Activated T-cell treated with anti-CD3 and anti-CD28 coated beads for 4 hours (primary cell): Measurements from ENCODE around the gene ETV3L.
"Not testable (repeated sequence)": the region's sequence is repeated elsewhere in the genome, so short reads cannot be mapped to it uniquely, and the experiment has no call there.

Experiments used
- DNase-seq: peaks from one replicate; pipeline ENCODE4 v3.0.0-alpha.2; 2020

The ETV3L gene

DNA sequence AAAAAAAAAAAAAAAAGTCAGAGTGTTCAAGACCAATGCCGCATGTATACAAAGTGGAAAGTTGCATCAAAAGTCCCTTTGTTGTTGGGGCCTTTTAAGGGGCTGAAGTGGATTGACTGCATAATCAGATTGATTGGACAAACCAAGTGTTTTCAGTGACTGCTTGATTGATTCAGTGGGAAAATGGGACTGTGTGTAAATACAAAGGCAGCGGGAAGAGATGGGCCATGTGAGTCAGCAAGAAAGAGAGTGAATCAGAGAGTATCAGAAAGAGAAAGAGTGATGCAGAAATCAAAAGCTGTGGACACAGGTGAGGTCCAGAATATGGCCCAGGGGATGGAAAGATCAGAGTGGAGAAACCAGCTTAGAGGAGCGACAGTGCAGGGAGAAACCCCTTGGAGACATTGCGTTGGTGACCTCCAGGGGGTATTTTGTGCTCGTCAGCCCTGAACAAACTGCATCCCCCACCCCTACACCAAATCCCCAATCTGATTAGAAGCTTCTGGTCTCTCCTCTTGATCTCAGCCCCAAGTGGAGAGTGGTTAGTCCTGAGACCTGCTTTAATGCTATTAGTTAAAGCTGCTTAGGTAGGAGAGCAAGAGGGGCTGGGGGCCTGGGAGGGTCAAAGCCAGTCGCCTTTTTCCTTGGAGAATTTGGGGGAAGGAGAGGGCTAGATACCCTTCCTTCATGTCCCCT, 5.1 kb upstream of the ETV3L start:
- DNase-seq, result no peak

DNA sequence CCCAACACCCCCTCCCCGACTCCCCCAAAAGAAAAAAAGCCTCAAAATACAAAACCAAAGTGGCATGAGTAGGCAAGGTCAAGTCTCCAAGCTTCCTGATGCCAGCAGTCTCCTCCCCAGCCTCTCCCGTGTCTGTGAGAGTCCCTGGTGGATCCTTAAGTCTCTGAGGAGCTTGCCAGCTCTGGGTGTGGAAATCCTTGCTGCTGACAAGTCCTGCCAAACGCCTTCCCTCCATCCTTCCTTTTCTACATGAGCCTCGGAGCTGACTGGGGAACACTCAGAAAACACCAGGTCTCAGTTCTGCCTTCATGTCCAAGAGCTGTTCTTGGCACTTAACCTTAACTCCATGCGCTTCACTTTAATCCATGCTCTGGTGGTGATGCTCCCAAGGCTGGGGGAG, 3.7 kb upstream of the ETV3L start:
- DNase-seq, result no peak

DNA sequence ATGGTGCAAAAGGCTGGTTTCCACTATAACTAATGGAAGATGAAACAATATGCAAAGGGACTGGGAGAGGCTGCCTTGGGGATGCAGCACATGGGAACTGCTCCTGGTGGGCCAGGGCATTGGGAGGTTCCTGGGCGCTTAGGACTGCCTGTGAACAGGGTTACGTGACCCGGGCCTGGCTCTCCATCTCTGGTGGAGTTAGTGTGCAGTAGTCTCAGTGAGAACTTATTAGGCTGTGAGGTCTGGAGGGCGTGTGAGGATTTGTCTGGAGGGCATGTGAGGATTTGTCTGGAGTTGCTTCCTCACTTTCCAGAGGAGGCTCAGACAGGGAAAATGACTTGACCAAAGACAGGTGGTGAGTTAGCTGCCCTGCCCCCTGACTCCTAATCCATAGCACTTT, 1.5 kb upstream of the ETV3L start:
- DNase-seq, result no peak

DNA sequence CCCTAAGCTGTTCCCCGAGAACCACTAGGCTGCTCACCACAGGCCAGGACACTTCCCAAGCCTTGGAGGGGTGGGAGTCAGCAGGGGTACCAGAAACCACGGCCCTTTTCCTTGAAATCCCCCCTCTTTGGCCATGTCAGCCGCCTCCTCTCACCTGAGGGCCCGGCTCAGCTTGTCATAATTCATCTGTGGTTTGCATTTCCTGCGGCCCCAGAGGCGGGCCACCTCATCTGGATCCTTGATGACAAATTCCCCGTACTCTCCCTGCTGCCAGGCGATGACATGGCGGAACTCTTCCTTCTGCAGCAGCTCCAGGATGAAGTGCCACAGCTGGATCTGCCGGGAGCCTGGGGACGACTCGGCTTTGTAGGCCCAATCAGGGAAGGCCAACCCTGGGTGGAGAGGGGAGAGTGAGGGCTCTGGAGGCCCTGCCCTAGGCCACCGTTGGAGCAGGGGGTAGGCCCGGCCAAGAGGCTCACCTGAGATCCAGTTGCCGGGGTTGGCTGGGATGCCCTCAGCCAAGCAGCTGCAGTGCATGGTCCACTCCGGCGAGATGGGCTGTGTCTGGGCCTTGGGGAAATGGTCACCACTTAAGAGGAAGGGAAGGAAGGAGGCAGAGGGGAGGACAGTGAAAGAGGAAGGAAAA, 498 bp downstream of the ETV3L start:
- not testable (repeated sequence) for DNase-seq

DNA sequence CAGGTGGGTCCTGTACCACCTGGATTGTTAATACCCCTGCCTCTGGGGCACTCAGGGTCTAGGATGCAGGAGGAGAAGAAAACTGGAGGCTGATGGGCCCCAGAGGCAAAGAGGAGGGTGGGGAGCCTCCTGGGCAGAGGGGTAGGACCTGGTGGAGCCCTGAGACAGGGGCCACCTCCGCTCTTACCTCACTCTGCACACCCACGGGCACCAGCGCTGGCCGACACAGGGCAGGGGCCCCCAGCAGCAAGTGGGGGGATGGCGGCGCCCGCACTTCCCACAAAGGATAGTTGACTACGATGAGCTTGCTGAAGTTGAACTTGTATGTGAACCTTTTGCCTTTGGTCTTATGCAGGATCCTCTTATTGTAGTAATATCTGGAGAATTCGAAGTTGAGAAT, 1.1 kb downstream of the ETV3L start:
- DNase-seq, result no peak

DNA sequence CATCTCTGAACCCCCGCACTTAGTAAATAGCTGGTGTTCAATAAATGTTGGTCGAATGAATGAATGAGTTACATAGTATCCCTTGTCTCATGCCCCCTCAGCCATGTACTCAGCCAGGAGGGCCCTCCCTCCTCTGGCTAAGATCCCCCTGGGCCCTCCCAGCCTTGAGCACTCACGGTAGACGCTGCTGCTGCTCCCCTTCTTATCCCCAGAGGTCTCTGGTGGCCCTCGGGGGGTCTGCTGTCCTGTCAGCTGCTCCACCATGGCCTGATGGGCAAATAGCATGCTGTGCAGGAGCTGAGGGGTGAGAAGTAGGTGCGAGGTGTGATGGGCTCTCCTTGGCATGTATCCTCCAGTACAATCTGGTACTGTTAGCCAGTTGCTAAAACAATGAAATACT, 1.9 kb downstream of the ETV3L start:
- DNase-seq, result no peak

DNA sequence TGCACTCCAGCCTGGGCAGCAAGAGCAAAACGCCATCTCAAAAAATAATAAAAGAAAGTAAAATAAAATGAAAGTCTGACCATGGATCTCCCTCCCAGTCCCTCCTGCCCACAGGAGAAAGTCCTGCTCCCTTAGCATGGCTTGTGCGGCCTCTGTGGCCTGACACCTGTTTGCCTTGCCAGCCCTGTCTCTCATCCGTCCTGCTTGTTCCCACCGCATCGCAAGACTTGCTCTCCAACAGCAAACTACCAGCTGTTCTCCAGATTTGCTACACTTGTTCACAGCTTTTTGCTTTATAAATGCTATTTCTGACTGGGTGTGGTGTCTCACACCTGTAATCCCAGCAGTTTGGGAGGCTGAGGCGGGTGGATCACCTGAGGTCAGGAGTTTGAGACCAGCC, 2.7 kb downstream of the ETV3L start:
- no peak for DNase-seq

DNA sequence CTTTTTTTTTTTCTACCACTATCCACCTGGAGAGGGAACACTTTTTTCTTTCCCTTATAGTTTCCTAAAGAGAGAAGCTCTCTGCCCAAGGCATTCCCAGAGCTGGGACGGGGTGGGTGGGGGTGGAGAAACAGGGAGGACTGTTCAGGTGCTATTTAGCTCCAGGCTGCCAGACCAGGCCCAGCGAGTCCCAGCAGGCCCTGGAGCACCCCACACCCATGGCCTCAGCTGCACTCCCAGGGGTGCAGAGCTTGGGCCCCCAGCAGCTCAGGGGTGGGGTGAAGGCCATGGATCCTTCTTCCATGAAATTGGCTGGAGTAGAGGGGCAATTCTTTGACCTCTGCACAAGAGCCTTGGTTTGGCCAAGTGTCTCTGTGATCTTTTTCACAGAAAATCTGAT, 4.1 kb downstream of the ETV3L start:
- DNase-seq, result no peak

DNA sequence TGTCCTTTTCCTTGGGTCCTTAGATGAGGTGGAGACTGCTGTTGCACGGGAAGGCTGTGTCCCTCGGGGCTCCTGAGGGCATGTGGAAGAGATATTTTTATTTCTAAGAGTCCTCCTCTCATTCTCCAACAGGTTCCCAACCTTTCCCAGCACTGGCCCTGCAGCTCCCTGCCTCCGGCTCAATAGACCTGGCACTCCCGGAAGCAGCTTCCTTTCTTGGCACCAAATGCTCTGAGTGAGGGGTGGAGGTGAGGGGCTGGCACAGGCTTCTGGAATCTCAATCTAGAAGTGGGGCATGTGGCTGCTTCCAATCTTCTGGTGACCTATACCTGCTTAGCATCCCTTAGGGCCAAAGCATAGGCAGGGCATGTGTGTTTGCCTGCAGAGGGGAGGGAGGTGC, 4.5 kb downstream of the ETV3L start:
- no peak for DNase-seq

DNA sequence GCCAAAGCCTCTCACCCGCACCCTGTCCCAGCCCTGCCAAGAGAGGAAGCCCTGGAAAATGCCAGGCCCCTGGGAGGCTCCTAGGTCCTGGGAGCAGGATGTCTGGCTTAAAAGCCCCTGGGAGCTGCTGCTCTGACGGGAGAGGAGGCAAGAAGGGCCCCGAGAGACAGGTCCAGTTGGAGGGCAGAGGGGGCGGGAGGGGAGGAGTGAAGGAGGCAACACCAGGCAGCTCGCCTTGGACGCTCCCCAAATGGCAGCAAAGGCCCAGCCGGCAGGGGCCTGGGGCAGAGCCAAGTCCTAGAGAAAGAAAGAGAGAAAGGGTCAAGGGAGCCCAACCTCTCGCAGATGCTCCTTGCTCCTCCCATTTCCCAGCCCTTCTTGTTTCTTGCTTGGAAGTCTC, 6.8 kb downstream of the ETV3L start:
- no peak for DNase-seq

DNA sequence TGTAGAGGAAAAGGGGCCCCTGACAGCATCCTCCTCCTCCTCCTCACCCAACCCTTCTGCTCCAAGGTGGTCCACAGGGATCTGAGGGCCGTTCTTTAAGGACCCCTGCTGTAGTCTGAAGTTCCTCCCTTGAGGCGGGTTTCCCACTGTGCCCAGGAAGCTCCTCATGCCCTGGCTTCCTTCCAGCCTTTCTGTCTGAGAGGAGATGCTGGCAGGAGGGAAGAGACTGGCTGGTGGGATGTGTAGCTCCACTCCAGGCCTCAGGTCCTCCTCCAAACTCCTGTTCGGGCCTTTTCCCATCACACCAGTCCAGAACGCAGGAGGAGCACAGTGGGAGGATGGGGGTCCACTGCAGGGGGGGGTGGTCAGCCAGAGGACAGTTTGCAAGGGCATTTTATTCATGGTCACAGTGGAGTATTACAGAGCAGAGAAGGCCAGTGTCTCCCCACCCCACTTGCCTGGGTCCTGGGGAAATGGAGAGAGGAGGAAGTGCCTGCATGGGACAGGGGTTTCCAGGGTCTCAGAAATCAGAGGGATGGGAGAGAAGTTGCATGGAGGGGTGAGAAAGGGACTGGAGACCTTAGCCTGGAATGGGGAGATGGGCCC, 7.8 kb downstream of the ETV3L start:
- no peak for DNase-seq

DNA sequence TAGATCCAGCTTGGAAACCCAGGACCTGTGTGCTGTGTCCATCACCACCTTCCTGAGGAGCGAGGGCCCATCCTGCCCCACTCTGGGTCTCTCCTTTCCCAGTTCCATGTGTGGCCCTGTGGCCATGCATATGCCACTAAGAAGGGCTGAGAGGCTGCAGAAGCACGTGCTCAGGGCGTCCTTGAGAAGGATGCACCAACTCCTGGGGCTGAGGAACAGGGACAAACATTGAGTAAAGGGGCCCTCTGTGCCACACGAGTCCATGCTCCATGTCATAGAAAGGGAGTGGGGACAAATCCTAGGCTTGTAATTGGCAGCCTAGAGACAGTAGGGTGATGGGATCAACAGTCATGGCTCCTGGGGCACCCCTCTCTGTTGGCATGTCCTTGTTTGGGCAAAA, 8.4 kb downstream of the ETV3L start:
- no peak for DNase-seq

DNA sequence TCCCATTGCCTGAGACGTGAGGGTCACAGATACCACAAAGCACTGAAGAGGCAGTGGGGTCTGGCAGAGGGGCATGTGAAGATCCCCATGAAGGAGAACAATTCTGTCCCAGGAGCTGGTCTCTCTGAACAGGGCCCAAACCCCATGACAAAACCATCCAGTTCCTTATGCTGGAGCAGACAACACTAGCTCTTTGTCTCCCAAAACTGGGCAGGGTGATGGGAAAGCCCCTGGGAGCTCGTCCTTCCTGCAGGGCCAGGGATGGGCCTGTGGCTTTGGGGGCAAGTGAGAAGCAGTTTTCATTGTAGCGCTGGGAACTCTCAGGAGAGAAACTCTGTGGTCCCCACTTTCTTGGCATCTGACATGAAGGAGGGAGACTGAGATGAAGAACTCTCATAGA, 8.8 kb downstream of the ETV3L start:
- no peak for DNase-seq

DNA sequence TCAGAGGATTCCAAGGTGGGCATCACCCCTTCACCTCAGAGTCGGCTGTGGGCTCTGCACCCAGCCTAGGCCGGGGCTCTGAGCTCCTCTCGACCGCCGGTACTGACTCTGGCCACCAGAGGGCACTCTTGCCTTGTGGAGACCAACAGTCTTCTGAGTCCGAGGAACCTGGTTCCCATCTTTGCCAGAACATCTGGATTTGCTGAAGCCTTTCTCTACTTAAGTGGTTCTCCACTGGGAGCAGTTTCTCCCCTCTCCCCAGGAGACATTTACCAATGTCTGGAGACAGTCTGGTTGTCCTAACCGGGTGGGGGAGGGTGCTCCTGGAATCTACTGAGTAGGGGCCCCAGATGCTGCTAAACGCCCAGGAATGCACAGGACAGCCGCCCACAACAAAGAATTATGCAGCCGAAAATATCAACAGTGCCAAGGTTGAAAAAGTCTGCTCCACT, 9.4 kb downstream of the ETV3L start:
- peak; percentile 86 for DNase-seq

DNA sequence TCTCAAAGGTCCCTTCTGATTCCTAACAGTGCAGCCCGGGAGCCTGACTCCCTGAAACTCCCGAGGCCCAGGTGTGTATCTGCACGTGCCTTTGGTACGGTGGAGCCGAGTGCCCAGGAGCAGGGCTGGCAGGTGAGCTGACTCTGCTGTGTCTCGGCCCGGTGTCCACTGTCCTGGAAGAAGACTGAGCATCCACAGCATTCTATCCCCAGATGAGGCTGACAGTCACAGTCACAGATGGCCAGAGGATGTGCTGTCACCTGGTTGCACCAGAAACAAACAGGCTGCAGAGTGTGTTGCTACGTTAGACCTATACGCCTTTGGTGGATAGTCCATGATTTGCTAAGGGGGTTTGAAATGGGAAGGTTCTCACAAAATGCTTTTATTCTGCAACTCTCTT, 9.8 kb downstream of the ETV3L start:
- no peak for DNase-seq

DNA sequence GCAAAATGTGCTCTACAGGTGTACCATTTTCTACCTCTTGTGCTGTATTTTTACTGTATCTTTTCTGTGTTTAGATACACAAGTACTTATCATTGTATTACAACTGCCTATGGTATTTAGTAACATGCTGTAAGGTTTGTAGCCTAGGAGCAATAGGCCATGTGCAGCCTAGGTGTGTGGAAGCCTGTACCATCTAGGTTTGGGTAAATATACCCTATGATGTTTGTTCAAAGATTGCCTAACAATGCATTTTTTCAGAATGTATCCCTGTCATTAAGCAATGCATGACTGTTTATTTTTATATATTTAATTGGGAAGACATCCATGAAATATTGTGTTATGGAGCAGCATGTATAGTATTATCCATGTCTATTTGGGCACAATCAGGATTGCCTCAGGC, 11.0 kb downstream of the ETV3L start:
- DNase-seq, result no peak

DNA sequence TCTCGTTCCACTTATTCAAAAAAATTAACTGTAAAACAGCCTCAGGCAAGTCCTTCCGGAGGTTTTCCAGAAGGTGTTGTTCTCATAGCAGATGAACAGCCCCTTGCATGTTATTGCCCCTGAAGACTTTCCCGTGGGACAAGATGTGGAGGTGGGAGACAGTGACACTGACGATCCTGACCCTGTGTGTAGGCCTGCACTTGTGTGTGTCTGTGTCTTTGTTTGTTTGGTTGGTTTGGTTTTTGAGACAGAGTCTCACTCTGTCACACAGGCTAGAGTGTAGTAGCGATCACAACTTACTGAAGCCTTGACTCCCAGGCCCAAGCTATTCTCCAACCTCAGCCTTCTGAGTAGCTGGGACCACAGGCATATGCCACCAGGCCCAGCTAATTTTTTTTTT, 12.6 kb downstream of the ETV3L start:
- DNase-seq, result no peak

DNA sequence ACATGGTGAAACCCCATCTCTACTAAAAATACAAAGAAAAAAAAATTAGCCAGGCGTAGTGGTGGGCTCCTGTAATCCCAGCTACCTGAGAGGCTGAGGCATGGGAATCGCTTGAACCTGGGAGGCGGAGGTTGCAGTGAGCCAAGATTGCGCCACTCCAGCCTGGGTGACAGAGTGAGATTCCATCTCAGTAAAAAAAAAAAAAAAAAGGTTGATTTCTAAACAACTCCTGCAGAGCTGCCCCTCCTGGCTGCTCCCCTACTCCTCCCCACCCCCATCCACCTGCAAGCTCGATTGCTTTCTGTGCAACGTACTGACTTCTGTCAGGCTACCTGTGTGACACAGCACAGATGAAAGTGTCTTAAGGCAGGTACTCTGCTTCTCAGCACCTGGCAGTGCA, 13.3 kb downstream of the ETV3L start:
- DNase-seq, result no peak

DNA sequence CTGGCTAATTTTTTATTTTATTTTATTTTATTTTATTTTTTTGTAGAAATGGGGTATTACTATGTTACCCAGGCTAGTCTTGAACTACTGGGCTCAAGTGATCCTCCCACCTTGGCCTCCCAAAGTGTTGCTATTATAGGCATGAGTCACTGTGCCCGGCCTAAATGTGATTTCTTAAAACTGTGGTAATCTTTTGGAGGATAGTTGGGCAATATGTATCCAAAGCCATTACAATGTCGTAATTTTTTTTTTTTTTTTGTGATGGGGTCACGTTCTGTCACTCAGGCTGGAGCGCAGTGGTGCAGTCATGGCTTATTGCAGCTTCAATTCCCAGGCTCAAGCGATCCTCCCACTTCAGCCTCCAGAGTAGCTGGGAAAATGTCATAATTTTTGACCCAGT, 14.2 kb downstream of the ETV3L start:
- DNase-seq, result no peak

DNA sequence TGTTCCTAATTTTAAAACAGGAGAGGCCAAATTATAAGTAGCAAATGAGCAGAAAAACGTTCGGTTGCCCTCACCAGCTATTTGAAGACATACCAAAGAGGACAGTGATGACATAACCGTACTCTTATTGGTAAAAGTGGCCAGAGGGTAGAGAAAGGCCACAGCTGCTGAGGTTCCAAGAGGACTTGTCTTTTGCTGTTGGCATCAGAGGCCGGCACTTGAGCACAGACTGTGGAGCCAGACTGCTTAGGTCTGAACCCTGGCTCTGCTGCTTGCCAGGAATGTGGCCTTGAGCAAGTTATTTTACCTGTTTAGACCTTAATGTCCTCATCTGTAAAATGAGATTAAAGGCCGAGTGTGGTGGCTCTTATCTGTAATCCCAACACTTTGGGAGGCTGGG, 14.9 kb downstream of the ETV3L start:
- DNase-seq, result no peak

DNA sequence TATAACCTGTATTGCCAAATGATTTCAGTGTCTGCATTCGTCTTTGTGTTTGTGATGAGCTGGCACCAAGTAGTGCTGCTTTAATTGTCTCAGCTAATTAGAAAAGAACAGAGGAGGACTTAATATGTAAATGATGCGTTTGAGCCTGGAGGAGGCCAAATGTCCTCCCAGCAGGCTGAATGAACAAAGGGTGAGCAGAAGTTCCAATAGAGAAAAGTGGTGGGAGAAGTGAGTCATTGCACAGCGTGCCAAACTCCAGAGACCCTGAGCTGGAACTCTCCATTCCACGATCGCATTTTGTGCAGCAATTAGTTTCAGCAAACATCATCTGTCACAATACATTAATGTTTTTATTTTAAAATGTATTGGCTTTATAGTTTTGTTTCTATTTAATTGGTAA, 17.9 kb downstream of the ETV3L start:
- no peak for DNase-seq

DNA sequence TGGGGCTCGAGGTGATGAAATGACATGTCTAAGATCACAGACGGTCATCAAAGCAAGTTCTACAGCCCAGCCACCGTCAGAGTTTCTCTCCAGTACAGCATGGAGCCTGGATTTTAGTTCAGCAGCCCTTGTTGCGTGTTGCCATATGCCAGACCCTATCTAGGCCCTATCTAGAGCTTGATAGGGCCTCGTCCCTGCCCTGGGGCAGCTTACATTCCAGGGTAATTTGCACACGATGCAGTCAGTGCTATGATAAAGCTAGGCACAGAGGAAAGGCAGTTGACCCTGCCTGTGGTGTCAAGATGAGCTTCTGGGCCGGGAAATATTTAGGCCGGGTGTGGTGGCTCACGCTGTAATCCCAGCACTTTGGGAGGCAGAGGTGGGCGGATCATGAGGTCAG, 18.9 kb downstream of the ETV3L start:
- no peak for DNase-seq

DNA sequence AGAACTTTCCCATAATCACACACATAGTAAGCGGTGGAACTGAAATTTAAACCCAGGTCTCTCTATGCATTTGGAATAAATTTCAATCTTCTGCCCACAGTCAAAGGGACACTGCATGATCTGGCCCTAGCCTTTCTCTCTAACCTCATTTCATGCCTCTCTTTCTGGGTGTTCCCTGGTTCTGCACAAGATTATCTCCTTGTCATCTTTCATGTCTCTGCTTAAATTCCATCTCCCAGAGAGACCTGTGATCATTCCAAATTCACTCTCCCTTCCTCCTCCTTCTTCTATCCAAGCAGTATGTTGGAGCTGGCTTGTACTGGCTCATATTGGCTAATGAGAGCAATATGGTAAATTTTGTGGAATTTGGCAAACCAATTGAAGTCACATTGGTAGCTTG, 22.2 kb downstream of the ETV3L start:
- DNase-seq, result no peak

DNA sequence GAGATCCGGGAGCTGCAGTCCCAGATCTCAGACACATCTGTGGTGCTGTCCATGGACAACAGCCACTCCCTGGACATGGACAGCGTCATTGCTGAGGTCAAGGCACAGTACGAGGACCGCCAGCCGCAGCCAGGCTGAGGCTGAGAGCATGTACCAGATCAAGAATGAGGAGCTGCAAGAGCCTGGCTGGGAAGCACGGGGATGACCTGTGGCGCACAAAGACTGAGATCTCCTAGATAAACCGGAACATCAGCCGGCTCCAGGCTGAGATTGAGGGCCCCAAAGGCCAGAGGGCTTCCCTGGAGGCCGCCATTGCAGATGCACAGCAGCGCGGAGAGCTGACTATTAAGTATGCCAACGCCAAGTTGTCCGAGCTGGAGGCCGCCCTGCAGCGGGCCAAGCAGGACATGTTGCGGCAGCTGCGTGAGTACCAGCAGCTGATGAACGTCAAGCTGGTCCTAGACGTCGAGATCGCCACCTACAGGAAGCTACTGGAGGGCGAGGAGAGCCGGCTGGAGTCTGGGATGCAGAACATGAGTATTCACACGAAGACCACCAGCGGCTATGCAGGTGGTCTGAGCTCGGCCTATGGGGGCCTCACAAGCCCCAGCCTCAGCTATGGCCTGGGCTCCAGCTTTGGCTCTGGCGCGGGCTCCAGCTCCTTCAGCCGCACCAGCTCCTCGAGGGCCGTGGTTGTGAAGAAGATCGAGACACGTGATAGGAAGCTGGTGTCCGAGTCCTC, 25.5 kb downstream of the ETV3L start:
- no peak for DNase-seq
